ENCODE data around the gene TGFBR2.
A peak's percentile ranks its signal among the peaks of the same experiment; 100 is the strongest.

The TGFBR2 gene

DNA sequence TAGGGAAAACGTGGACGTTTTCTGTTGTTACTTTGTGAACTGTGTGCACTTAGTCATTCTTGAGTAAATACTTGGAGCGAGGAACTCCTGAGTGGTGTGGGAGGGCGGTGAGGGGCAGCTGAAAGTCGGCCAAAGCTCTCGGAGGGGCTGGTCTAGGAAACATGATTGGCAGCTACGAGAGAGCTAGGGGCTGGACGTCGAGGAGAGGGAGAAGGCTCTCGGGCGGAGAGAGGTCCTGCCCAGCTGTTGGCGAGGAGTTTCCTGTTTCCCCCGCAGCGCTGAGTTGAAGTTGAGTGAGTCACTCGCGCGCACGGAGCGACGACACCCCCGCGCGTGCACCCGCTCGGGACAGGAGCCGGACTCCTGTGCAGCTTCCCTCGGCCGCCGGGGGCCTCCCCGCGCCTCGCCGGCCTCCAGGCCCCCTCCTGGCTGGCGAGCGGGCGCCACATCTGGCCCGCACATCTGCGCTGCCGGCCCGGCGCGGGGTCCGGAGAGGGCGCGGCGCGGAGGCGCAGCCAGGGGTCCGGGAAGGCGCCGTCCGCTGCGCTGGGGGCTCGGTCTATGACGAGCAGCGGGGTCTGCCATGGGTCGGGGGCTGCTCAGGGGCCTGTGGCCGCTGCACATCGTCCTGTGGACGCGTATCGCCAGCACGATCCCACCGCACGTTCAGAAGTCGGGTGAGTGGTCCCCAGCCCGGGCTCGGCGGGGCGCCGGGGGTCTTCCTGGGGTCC lies at the start of gene TGFBR2:
TGFBR2 (plus strand) TSS at position 301 of the 731 bp plus-strand sequence; CDS start at position 584, 283 bp downstream.
- peak; percentile 71 for DNase-seq

DNA sequence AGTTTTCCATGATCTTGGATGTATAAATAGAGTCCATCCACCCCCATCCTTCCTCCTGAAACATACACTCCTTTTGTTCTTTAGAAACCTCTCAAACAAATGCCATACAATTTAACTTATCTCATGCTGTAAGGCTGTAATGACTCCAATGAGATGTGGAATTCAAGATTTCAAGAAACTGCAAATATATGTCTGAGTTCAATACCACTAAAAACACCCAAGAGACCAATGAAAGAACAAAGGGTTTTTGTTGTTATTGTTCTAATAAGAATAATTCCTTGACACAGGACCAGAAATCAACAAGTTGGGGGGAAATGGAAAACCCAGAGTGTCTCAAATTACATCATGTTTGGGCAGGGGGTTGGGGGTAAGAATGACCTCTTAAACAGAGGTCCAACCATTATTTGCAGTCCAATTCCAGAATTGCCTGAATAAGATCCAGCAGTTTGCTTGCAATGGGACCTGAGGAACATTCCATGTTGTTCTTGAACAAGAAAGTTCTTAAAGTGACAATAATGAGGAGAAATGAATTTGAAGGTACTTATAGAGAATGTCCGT lies 48.6 kb upstream of the TGFBR2 start:
- DNase-seq = no peak

DNA sequence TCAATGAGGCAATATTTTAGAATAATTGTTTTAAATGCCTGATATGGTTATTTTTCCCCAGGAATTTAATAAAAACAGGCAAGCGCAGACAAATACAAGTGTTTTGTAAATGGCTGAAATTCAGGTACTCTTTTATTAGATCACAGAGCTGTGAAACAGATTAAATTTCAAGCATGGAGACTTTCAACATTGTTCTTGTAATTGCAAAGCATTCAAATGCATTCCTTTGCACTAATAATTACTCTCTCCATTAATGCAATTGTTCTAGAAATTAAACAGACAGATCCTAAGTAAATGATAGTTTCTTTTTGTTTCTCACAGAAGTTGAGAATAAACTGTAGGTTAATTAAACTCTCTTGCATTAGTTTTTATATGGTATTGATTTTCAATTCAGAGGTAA lies 42.4 kb upstream of the TGFBR2 start:
- DNase-seq = no peak

DNA sequence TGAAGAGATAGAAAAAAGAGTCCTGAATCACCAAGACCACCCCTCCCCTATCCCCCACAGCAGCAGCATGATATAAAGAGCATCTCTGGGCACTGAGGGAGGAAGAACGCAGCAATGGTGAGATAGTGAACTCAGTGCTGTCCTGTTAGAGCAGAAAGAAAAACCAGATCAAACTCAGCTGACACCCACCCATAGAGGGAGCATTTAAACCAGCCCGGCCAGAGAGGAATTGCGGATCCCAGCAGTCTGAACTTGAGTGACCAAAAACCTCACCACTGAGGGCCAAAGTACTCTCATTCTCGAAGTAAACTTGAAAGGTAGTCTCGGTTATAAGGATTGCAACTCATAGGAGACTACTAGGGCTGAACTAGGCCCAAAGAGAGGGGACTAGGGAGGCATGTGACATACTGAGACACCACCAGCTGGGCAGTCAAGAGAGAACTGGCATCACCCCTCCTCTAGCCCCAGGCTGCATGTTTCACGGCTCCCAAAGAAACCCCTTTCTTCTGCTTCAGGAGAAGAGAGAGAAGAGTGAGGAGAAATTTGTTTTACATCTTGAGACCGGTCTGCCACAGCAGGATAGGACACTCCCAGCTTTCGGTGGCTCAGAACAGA lies 39.2 kb upstream of the TGFBR2 start:
- no peak for DNase-seq

DNA sequence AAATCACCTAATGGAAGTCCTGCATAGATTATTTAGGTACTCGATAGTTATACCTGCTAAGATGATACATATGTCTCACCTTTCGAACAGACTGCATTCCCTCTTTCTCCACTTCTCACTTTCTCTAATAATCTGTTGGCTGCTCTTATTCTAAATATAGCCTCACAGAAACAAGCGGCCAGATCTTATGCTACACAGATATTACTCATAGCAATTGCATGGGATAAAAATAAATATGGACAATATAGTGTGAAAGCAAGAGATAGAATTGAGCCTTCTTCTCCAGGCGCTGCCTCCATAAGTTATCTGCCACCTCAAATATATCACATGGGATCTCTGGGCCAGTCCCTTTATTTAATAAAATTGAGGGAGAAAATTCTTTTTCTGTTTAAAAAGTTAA lies 29.5 kb upstream of the TGFBR2 start:
- DNase-seq = no peak

DNA sequence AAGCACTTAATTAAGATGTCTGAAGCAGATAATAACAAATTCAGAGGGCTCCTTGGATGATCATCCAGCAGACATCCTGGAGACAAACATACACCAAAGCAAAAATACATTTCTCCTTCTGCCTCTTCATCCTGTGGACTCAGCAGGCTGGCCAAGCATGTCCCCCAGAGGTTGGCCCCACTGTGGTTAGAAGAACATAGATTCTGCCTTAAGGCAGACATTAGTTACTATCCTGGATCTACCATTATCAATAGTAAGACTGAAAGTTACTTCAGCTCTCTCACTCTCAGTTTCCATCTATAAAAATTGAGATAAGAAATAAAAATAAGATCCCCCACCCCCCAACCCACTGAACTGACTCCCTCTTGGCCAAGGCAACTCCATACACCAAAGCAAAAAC lies 28.6 kb upstream of the TGFBR2 start:
- no peak for DNase-seq

DNA sequence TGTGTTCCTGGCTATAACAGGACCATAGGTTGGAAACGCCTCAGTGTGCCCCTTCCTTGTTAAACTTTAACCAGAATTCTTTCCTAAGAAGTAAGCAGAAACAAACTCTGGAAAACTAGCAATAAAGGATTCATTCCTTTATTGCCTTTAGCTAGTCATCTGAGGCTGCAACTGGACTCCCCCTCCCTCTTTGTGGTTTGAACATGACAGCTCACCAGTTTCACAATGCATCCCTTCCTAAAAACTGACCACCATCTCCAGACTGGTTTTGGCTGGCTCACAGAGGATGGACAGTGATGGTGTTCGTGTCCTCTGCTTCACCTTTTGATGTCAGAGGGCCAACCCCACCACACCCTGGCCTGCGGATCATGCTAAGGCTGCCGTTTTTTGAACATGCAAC lies 27.9 kb upstream of the TGFBR2 start:
- DNase-seq = no peak

DNA sequence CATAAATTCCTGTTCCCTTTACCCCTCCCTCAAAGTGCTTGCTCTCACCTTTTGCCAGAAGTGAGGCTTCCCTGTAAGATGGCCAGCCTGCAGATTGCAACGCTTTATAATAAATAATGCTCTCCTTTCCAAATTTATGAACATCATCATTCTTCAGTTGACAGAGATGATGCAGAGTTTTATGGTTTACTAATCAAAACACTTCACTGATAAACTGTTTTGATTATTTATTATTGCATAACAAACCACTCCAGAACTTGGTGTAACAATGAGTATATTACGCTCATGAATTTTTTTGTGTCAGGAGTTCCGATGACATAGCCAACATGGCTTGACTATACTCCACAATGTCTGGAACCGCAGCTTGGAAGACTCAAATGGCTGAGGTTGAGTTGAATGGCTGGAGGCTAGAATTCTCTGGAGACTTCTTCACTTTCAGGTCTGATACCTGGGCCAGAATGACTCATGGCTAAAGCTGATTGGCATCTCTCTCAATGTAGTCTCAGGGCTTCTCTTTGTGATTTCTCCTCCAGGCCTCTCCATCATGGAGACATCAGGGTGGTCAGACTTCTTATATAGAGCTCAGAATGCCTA lies 27.3 kb upstream of the TGFBR2 start:
- DNase-seq = no peak

DNA sequence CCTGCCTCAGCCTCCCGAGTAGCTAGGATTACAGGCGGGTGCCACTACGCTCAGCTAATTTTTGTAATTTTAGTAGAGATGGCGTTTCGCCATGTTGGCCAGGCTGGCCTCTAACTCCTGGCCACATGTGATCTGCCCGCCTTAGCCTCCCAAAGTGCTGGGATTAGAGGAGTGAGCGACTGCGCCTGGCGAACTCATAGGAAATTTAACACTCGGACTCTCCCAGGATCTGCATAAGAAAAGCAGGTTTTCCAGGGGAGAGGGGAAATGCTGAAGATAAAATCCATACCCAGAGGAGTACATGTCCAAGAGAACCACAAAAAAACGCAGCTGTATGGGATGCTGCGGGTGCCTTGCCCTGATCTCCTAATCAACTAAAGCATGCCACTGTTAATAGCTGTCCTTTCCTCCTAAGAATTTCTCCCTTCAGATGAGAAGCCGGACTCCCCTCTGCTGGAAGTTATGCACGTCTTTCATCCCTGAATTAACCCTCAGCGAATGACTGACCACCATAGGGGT lies 25.3 kb upstream of the TGFBR2 start:
- DNase-seq = no peak

DNA sequence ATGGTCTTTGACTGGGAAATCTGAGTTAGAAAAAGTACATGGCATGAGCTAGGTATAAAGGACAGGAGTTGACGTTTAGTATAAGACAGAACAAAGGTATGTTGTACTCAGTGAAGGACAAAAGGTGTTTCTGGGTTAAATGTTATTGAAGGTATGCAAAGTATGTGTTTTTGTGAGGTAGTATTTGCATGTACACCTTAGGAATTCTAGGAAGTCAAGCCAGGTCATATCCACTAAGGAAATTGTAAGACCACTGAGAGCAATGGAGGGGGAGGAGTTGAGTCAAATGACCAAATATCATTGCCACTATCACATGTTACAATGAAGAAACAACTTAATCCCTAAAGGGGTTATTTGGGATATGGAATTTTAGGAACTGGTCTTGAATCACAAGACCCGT lies 24.4 kb upstream of the TGFBR2 start:
- DNase-seq = no peak

DNA sequence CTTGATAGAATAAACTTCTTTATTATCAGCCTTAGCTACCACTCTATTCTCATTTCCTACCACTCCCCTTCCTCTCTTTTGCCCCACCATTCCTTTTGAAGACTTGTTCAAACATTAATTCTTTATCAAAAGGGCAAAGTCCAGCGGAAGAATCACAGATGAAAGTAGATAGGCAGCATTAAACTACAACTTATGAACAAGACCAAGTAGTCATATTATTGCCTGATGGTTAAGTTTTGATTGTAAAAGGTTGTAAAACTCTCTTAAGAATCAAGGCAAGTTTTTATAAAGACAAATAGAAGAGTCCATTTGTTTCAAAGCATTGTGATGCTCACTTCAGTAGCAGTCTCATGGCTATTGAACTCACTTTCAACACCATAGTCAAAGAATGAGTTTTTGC lies 22.4 kb upstream of the TGFBR2 start:
- no peak for DNase-seq

DNA sequence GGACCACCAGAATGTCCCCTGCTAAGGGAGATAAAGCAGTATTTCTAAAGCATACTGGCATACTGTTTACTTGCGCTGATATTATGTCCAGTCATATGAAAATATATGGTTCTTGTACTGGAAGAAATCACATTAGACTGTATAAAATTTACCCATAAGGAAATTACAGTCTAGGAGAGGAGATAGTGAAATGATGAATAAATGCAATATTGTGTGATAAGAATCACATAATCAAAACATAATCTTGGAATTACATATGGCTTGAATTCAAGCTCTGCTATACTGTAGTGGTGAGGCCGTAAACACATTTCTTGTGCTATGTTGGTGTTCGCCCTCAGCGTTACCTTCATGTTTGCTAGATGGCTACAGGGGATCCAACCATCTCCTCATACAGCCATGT lies 20.7 kb upstream of the TGFBR2 start:
- DNase-seq = no peak

DNA sequence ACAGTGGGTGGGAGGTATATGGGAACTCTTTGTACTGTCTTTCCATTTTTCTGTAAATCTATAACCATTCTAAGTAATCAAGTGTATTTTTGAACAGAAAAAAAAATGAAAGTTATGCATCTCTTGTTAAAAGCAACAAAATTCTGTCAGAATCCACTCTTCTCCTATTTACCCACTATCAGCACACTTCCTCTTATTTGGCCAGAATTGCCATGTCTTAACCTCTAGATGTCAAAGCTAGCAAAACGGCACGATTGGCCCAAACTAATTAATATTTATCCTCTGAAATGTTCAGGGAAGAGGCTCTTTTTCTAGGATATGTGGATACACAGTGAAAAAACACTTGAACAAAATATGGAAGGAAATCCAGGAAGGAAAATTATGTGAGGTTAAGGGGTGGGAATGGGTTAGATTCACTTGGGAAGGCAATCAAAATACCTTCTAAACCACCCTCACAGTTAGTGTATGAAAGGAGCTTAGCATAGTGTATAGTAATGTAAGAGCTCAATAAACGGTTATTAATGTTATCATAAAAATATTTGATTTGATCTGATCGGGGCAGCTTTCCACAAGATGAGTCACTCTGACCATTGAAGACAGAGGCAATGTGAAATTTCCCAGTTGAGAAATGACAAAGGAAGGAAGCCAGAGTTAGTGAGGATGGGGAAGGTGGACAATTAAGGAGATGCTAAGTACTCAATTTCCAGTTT lies 20.1 kb upstream of the TGFBR2 start:
- DNase-seq = no peak

DNA sequence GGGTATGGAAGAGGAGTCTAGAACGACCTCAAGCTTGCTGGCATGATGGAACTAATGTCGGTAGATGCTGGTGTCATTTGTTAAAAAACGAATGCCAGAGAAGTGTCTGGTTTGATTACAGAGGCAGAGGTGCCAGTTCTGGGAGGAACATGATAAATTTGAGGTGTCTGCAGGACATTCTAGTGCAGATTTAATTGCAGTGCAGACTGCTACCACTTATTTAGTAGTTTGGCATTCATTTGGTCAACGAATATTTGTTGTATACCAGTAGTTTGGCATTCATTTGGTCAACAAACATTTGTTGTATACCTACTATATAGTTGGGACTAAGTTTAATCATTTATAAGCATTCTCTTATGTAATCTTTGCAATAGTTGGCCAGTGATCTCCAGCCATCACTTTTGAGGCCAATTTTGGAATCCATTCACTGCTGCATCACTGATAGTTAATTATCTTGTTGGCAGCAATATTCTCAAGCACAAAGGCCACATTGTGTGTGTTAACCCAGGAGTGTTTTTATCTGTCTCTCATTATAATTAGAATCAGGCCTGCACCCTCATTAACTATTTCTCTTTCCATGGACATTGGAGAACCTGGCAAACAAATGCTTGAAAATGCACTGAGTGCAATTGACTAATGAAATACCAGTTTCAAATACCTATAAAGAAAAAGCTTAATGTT lies 19.5 kb upstream of the TGFBR2 start:
- DNase-seq = no peak

DNA sequence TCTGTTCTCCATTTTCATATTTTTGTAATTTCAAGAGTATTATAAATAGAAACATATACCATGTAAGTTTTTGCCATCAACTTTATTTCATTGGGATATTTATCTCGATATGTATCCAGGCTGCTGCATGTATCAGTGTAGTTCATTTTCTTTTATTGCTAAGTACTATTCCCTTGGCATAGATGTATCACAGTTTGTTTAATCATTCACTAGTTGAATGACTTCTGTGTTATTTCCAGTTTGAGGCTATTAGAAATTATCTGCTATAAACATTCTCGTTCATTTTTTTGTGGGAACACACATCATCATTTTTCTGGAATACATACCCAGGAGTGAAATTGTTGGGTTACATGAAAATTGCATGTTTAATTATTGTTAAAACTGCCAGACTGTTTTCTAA lies 18.5 kb upstream of the TGFBR2 start:
- no peak for DNase-seq

DNA sequence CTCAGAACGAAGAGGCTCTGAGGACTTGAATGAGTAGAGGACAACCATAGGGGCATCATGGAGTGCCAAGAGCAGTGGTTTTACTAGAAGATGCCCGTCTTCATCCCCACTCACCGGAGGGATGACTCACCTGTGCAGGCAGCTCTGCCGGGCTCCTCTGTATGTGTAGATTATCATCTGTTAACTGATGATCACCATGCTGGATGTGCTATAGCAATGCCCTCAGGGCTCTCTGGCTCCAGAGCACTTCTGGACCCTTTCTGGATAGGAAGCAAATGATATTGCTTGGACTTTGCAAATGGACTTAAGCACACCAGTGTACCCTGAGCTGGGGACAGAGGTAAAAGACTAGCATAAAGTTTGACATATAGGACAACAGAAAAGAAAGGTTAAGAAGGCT lies 10.2 kb upstream of the TGFBR2 start:
- no peak for DNase-seq

DNA sequence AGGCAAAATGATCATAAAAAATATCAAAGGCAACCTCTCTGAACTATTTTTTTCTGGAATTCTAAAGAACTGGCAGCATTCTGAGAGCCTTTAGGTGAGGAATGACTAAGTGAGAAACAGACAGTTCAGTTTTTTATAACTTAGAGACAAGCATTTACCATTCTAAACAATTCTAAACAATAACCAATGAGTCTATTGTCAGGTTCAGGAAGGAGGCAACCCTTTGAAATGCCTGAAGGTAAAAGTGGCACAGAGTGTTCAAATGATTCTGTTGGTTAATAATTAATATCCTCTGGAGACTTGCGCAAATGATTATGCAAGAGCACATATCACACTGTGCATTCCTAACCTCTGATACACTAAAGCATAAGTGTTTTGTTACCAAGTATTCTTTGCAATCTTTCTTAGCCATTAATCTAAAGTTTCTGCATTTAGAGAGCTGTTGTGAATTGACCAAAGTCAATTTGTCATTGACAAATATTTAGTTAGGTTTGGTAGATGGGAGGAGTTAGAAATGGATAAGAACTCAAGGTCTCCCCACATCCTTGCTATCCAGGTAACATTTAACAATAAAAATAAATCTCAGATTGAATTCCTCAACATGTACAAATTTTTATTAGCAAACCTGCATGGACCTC lies 9.2 kb upstream of the TGFBR2 start:
- DNase-seq = no peak

DNA sequence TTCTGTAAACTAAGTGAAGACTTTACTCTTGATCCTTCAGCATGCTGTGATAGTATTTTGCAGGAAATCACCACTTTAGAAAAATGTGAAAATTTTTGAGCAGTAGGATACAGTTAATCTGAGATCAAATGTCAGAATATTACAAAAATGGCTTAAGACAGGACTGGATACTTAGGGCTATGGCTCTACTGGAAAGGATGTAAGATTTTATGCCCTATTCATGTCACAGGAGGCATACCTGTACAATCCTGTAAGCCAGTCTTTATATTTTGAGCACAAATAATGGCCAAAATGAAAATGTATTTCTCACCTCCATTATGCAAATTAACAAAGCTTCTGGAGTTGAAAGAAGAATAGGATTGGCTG lies 8.6 kb upstream of the TGFBR2 start:
- DNase-seq = no peak

DNA sequence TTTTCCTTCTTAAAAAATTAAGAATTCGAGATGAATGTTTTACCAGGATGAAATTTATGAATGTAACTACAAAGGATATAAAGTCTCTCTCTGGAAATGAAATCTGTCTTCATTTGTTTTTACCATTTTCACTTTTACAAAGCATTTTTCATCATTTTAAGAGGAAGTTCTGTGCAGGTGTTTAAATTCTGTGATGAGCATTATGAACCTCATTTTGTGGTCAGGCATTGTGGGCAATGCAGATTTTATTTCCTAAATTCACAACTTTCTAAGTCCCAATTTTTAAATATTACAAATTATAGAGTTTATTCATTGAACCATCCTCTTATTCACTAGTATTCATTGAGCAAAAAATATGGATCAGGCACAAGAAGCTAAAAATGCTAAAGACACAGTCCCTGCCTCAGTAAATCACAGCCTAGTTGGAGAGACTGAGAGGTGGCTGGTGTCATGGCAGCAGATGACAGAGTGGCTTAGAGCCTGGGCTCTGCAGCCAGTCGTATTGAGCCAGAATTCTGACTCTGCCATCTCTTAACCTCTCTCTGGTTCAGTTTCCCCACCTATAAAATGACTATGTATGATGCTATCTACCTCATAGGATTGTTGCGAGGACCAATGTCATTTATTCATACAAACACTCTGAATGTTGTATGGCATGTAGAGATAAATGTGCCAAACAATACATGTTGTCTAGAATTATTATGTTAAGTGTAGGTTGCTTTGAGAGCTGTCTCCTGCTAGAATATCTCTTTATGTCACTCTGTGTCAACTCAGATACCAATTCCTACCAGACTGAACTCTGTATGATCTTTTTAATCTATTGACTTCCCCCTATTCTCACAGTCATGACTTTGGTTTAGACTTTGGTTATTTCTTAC lies 7.5 kb upstream of the TGFBR2 start:
- DNase-seq = no peak

DNA sequence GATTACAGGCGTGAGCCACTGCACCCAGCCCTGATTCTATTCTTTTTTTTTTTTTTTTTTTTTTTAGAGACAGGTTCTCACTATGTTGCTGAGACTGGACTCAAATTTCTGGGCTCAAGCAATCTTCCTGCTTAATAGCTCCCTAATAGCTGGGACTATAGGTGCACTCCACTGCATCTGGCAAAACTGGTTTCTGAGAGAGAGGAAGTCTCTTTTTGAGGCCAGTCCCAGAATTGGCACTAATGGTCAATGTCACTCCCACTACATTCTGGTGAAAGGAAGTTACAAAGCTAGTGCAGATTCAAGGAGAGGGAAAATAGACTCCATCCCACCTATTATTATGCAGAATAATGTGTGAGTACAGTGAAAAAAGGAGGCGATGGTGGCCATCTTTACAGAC lies 5.8 kb upstream of the TGFBR2 start:
- DNase-seq = no peak

DNA sequence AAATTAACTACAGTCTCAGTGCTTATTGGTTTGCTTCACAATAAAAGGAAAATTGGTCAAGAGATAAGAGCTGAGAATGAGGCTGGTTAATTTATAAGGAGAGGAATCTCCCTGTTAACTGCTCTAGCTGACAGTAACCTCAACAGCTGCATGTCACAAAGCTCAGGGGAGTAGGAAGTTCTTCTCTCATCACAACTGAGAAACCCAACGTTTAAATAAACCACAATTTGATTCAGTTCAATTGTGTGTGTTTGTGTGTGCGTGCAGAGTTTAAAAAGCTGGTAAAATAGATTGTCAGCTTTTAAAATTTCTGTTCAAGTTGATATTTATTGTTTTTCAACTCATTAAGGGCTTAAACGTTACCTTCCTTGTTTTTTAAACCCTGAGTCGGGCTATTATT lies 3.5 kb upstream of the TGFBR2 start:
- DNase-seq = no peak

Measured in KG1 (cell line).